Peyer's patch (tissue), 4 donors: ENCODE measurements around the gene ZBTB20. TPM values are rescaled to one million over a fixed set of nuclear protein-coding genes. Genes with fewer than 3 reads are reported as not detected.

Experiments
- DNase-seq, 3 donors: peaks; one replicate each; pipeline ENCODE4 v3.0.0-alpha.2; 2017 to 2019
- H3K27ac ChIP-seq, 4 donors: fragments of 200-600 bp; sonication (generic); one replicate each; pipeline ENCODE4 v1.5.1; 2016 to 2019
- H3K27me3 ChIP-seq, 2 donors: fragments of 200-600 bp; sonication (generic); one replicate each; pipeline ENCODE4 v1.5.1; 2019
- H3K36me3 ChIP-seq, 3 donors: fragments of 200-600 bp; sonication (generic); one replicate each; pipeline ENCODE4 v1.5.1; 2016 to 2019
- H3K4me1 ChIP-seq, 4 donors: fragments of 200-600 bp; sonication (generic); one replicate each; pipeline ENCODE4 v1.5.1; 2016 to 2019
- H3K4me3 ChIP-seq, 4 donors: fragments of 200-600 bp; sonication (generic); 1 replicate in 3 of 4; 2 replicates in 1 of 4; pipeline ENCODE4 v1.5.1; 2016 to 2019; ENCODE audit warnings: mild to moderate bottlenecking in 1 of 4
- H3K9me3 ChIP-seq, 4 donors: fragments of 200-600 bp; sonication (generic); one replicate each; pipeline ENCODE4 v1.5.1; 2016 to 2019; ENCODE audit warnings: mild to moderate bottlenecking in 1 of 4
- POLR2A ChIP-seq, 2 donors: fragments of 450-650 bp; IDR thresholded peaks; one replicate each; pipeline ENCODE4 v1.5.1; 2017; ENCODE audit warnings: antibody characterized with exemption in 2 of 2, mild to moderate bottlenecking in 2 of 2, moderate library complexity in 2 of 2
- total RNA-seq, 4 donors: library from RNA; depleted of rRNA; stranded (reverse); fragments of >200 nt; gene quantifications; one replicate each; pipeline ENCODE4 v1.1.0, GENCODE V29; 2016
- TF ChIP-seq, protein P1 (sequence below), 6 experiments: fragments of 450-650 bp in 4 of 6; fragments of 200-600 bp in 2 of 6; sonication (generic) in 1 of 6; IDR thresholded peaks; one replicate each; pipeline ENCODE4 v1.5.1; 2017 to 2019; ENCODE audit warnings: antibody characterized with exemption in 6 of 6, mild to moderate bottlenecking in 3 of 6, moderate library complexity in 1 of 6

ZBTB20 gene
- total RNA-seq, 4 donors from 2014 or later = 19.6 to 135 (median 57.2) TPM

DNA sequence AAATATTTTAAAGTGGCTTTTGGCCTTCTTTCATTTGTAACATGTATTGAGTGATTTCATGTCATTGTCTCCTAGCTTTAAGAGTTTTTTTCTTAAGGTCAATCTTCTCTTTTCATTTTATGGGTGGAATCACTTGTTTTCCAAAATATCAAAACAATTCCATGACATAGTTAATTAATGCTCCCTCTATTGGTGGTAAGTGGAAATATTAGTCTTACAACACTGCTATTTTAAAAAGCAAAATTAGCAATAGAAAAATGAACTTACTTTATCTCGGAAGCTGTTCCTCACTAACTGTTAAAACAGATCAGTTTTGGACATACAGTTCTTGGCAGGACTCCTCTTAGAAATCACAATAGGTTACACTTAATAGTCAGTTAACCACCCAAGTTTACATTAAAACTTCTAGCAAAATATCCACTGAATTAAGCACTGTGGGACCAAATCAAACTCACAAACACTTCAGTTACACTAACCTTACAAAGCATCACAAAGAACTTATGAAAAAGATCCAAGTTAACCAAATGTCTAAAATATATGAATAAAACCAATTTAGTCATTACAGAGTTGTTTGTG, 810.9 kb downstream of the ZBTB20 start:
- Histone ChIP-seq H3K27me3 (no peaks in the 10 kb centered on the region), H3K27ac (no peak overlapping the region), H3K4me1 (no peaks in the 10 kb centered on the region), H3K4me3 (no peak overlapping the region), H3K36me3 (peaks cover 0 to 10% (median 0%) of the 10 kb centered on the region in 3 donors), H3K9me3 (no peaks in the 10 kb centered on the region)
- TF ChIP-seq POLR2A (IDR thresholded peaks at IDR 0.05) = no peak
- TF ChIP-seq, protein P1, sequence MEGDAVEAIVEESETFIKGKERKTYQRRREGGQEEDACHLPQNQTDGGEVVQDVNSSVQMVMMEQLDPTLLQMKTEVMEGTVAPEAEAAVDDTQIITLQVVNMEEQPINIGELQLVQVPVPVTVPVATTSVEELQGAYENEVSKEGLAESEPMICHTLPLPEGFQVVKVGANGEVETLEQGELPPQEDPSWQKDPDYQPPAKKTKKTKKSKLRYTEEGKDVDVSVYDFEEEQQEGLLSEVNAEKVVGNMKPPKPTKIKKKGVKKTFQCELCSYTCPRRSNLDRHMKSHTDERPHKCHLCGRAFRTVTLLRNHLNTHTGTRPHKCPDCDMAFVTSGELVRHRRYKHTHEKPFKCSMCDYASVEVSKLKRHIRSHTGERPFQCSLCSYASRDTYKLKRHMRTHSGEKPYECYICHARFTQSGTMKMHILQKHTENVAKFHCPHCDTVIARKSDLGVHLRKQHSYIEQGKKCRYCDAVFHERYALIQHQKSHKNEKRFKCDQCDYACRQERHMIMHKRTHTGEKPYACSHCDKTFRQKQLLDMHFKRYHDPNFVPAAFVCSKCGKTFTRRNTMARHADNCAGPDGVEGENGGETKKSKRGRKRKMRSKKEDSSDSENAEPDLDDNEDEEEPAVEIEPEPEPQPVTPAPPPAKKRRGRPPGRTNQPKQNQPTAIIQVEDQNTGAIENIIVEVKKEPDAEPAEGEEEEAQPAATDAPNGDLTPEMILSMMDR (IDR thresholded peaks at IDR 0.05) = peak; percentile 19 to 63 (median 30)
- DNase-seq = no peak

DNA sequence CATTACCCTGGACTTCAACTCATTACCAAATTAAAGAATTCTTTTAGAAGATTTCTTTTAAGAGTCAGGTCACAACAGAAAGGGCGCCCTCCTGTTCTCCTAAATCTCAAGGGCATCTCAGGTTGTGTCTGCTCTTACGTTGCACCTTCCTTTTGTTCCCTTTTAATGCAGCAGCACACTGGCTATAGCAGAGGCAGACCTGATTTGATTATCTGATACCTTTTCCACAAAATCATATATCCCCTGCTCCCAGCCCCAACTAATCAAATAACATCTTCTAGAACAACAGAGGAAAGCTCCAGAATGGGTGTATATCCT, 813.2 kb downstream of the ZBTB20 start:
- Histone ChIP-seq H3K9me3 (no peaks in the 10 kb centered on the region), H3K36me3 (peaks cover 0 to 8% (median 0%) of the 10 kb centered on the region in 3 donors), H3K27me3 (no peaks in the 10 kb centered on the region), H3K27ac (peak overlapping the region in 1 of 4 donors; percentile 59), H3K4me1 (no peaks in the 10 kb centered on the region), H3K4me3 (no peak overlapping the region)
- TF ChIP-seq, protein P1 (IDR thresholded peaks at IDR 0.05) = no peak
- no peak for TF ChIP-seq POLR2A (IDR thresholded peaks at IDR 0.05)
- DNase-seq = no peak

- Histone ChIP-seq H3K9me3 (no peaks in the 10 kb centered on the region), H3K36me3 (peaks cover 0 to 3% (median 0%) of the 10 kb centered on the region in 3 donors), H3K4me3 (no peak overlapping the region), H3K27ac (peak overlapping the region in 2 of 4 donors; percentile 36 to 59), H3K27me3 (no peaks in the 10 kb centered on the region), H3K4me1 (no peaks in the 10 kb centered on the region)
- DNase-seq = no peak
- TF ChIP-seq, protein P1 (IDR thresholded peaks at IDR 0.05) = no peak
- no peak for TF ChIP-seq POLR2A (IDR thresholded peaks at IDR 0.05)
These were observed 813.7 kb downstream of the ZBTB20 start for GRCh38 chr3:114333180-114333922.

- no peaks in the 10 kb centered on the region for H3K36me3 ChIP-seq
- TF ChIP-seq, protein P1 (IDR thresholded peaks at IDR 0.05) = no peak
- no peak for TF ChIP-seq POLR2A (IDR thresholded peaks at IDR 0.05)
- peak overlapping the region in 2 of 4 donors; percentile 36 to 59 for H3K27ac ChIP-seq
- no peak overlapping the region for H3K4me3 ChIP-seq
- H3K9me3 ChIP-seq = no peaks in the 10 kb centered on the region
- DNase-seq = no peak
- H3K4me1 ChIP-seq = no peaks in the 10 kb centered on the region
- no peaks in the 10 kb centered on the region for H3K27me3 ChIP-seq
These were observed 814.5 kb downstream of the ZBTB20 start for GRCh38 chr3:114332342-114333179.

- TF ChIP-seq, protein P1 (IDR thresholded peaks at IDR 0.05) = no peak
- no peak for TF ChIP-seq POLR2A (IDR thresholded peaks at IDR 0.05)
- Histone ChIP-seq H3K27ac (peak overlapping the region in 1 of 4 donors; percentile 59), H3K4me3 (no peak overlapping the region), H3K27me3 (no peaks in the 10 kb centered on the region), H3K9me3 (no peaks in the 10 kb centered on the region), H3K4me1 (no peaks in the 10 kb centered on the region), H3K36me3 (no peaks in the 10 kb centered on the region)
- DNase-seq = no peak
These were observed 815.4 kb downstream of the ZBTB20 start for GRCh38 chr3:114331710-114332109.
